WTC11 (cell line): ENCODE results near the gene CAMK2D. TPM values are rescaled to one million over a fixed set of nuclear protein-coding genes. Genes with fewer than 3 reads are reported as not detected.
A peak's percentile ranks its signal among the peaks of the same experiment; 100 is the strongest.
"Not testable (repeated sequence)": the region's sequence is repeated elsewhere in the genome, so short reads cannot be mapped to it uniquely, and the experiment has no call there.

Experiments
- ATAC-seq: fragments of 200-7000 bp; cut with Tn5 transposase; 2 replicates; pipeline ENCODE4 v1.10.0; 2021; ENCODE audit warnings: mild to moderate bottlenecking, moderate library complexity
- CTCF ChIA-PET: fragments of 300-600 bp; sonication (Branson Sonifier 250); formaldehyde crosslinking; loops from one replicate; lab custom pipeline; 2021; ENCODE audit warnings: antibody characterized with exemption; lab: Charles Lee
- POLR2A ChIA-PET: fragments of 350-600 bp; sonication (Branson Sonifier 250); formaldehyde crosslinking; loops from one replicate; lab custom pipeline; 2021; ENCODE audit warnings: antibody characterized with exemption; lab: Charles Lee
- DNase-seq: peaks from one replicate; pipeline ENCODE4 v3.0.0; 2021; ENCODE audit warnings: low spot score
- H3K27ac Mint-ChIP-seq: 2 replicates; pipeline ENCODE4 v1.8.0; 2021; ENCODE audit warnings: mixed read lengths
- H3K27me3 Mint-ChIP-seq: 2 replicates; pipeline ENCODE4 v1.8.0; 2021; ENCODE audit warnings: low read depth, mild to moderate bottlenecking, moderate library complexity, mixed read lengths
- H3K36me3 Mint-ChIP-seq: 2 replicates; pipeline ENCODE4 v1.8.0; 2021; ENCODE audit warnings: mixed read lengths
- H3K4me1 Mint-ChIP-seq: 2 replicates; pipeline ENCODE4 v1.8.0; 2022; ENCODE audit warnings: mixed read lengths
- H3K4me3 Mint-ChIP-seq: 2 replicates; pipeline ENCODE4 v1.8.0; 2021; ENCODE audit warnings: mild to moderate bottlenecking, moderate library complexity, mixed read lengths
- H3K9me3 Mint-ChIP-seq: 2 replicates; pipeline ENCODE4 v1.8.0; 2021; ENCODE audit warnings: mixed read lengths
- ATF1 ChIP-seq: sonication (generic); formaldehyde crosslinking; IDR thresholded peaks from 2 replicates; pipeline ENCODE4 v1.8.1; 2023; ENCODE audit warnings: mild to moderate bottlenecking, moderate library complexity, missing genetic modification reagents
- CREM ChIP-seq: sonication (generic); formaldehyde crosslinking; IDR thresholded peaks from 2 replicates; pipeline ENCODE4 v1.8.1; 2022; ENCODE audit warnings: mild to moderate bottlenecking, missing genetic modification reagents, moderate library complexity
- E2F4 ChIP-seq: sonication (generic); formaldehyde crosslinking; IDR thresholded peaks from 2 replicates; pipeline ENCODE4 v1.8.1; 2022; ENCODE audit warnings: low read depth, mild to moderate bottlenecking, moderate library complexity, missing genetic modification reagents, borderline replicate concordance
- FOXK1 ChIP-seq: sonication (generic); formaldehyde crosslinking; IDR thresholded peaks from 2 replicates; pipeline ENCODE4 v1.8.0; 2022; ENCODE audit warnings: mild to moderate bottlenecking, moderate library complexity, missing genetic modification reagents
- GTF2I ChIP-seq: fragments of 250-450 bp; sonication (Bioruptor Pico); conservative IDR thresholded peaks from 2 replicates; pipeline ENCODE4 v1.4.0; 2021; ENCODE audit warnings: mild to moderate bottlenecking
- HMGA2 ChIP-seq: fragments of 250-450 bp; sonication (Bioruptor Pico); IDR thresholded peaks from 2 replicates; pipeline ENCODE4 v1.4.0; 2021; ENCODE audit warnings: mild to moderate bottlenecking, moderate library complexity
- IRF2 ChIP-seq: sonication (generic); formaldehyde crosslinking; IDR thresholded peaks from 2 replicates; pipeline ENCODE4 v1.8.0; 2022; ENCODE audit warnings: low read depth, missing genetic modification reagents, borderline replicate concordance
- JUN ChIP-seq: sonication (generic); formaldehyde crosslinking; IDR thresholded peaks from 2 replicates; pipeline ENCODE4 v1.8.0; 2023; ENCODE audit warnings: mild to moderate bottlenecking, missing genetic modification reagents
- NR3C1 ChIP-seq: sonication (generic); formaldehyde crosslinking; conservative IDR thresholded peaks from 2 replicates; pipeline ENCODE4 v1.8.1; 2023; ENCODE audit warnings: low read depth, mild to moderate bottlenecking, missing genetic modification reagents
- RORB ChIP-seq: fragments of 250-450 bp; sonication (Bioruptor Pico); IDR thresholded peaks from 2 replicates; pipeline ENCODE4 v1.9.0; 2021; ENCODE audit warnings: mild to moderate bottlenecking
- TEAD1 ChIP-seq: sonication (generic); formaldehyde crosslinking; IDR thresholded peaks from 2 replicates; pipeline ENCODE4 v1.8.0; 2022; ENCODE audit warnings: mild to moderate bottlenecking, missing genetic modification reagents
- TP53 ChIP-seq: sonication (generic); formaldehyde crosslinking; IDR thresholded peaks from 2 replicates; pipeline ENCODE4 v1.8.1; 2023; ENCODE audit warnings: mild to moderate bottlenecking, missing genetic modification reagents
- ZNF416 ChIP-seq: fragments of 250-450 bp; sonication (Bioruptor Pico); IDR thresholded peaks from 2 replicates; pipeline ENCODE4 v1.9.0; 2021; ENCODE audit warnings: mild to moderate bottlenecking, inconsistent platforms
- total RNA-seq: library from RNA; stranded (reverse); gene quantifications from 3 replicates; pipeline ENCODE4 v1.2.3, GENCODE V29; 2021
- TF ChIP-seq, protein P1 (sequence below): sonication (generic); formaldehyde crosslinking; IDR thresholded peaks from 2 replicates; pipeline ENCODE4 v1.8.0; 2023; ENCODE audit warnings: missing genetic modification reagents, mild to moderate bottlenecking, borderline replicate concordance
- TF ChIP-seq, protein P2 (sequence below): sonication (generic); formaldehyde crosslinking; IDR thresholded peaks from 2 replicates; pipeline ENCODE4 v1.8.0; 2022; ENCODE audit warnings: mild to moderate bottlenecking, missing genetic modification reagents
- TF ChIP-seq, protein P3 (sequence below): sonication (generic); formaldehyde crosslinking; IDR thresholded peaks from 2 replicates; pipeline ENCODE4 v1.8.1; 2023; ENCODE audit warnings: mild to moderate bottlenecking, missing genetic modification reagents, moderate library complexity
- TF ChIP-seq, protein P4 (sequence below): sonication (generic); formaldehyde crosslinking; IDR thresholded peaks from 2 replicates; pipeline ENCODE4 v1.8.0; 2022; ENCODE audit warnings: mild to moderate bottlenecking, missing genetic modification reagents
- TF ChIP-seq, protein P5 (sequence below): sonication (generic); formaldehyde crosslinking; IDR thresholded peaks from 2 replicates; pipeline ENCODE4 v1.8.1; 2023; ENCODE audit warnings: mild to moderate bottlenecking, missing genetic modification reagents

Gene CAMK2D
- total RNA-seq, 1 experiment from 2014 or later: 16.5 TPM

GRCh38 chr4:113764720-113765264 is 3.3 kb upstream of the CAMK2D start:
- H3K27me3 Mint-ChIP-seq: peaks cover 11% of the 10 kb centered on the region
- H3K27ac Mint-ChIP-seq: no peak overlapping the region
- TF ChIP-seq CREM (no peak), RORB (CRISPR knock-in tag) (no peak)
- ChIA-PET CTCF (no interaction called here), POLR2A (no interaction called here)
- no peak for DNase-seq
- H3K4me3 Mint-ChIP-seq: no peak overlapping the region
- H3K36me3 Mint-ChIP-seq: no peaks in the 10 kb centered on the region
- H3K9me3 Mint-ChIP-seq: no peaks in the 10 kb centered on the region
- ATAC-seq: no peak
- H3K4me1 Mint-ChIP-seq: peaks cover 18% of the 10 kb centered on the region

DNA sequence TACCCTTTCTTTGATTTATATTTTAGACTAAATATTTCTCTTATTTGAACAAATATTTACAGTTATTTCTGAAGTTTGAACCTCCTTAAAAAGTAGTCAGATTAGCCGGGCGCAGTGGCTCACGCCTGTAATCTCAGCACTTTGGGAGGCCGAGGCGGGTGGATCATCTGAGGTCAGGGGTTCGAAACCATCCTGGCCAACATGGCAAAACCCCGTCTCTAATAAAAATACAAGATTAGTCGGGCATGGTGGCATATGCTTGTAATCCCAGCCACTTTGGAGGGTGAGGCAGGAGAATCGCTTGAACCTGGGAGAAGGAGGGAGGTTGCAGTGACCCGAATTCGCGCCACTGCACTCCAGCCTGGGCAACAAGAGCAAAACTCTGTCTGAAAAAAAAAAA is 2.4 kb upstream of the CAMK2D start:
- H3K4me3 Mint-ChIP-seq, POLR2A ChIA-PET, H3K36me3 Mint-ChIP-seq, ATAC-seq, DNase-seq, H3K9me3 Mint-ChIP-seq, H3K27ac Mint-ChIP-seq, CTCF ChIA-PET: not testable (repeated sequence)
- Mint-ChIP-seq H3K4me1 (peaks cover 21% of the 10 kb centered on the region), H3K27me3 (peaks cover 15% of the 10 kb centered on the region)
- 0 out of 2 replicates have a peak, but pooled peaks have one; percentile 22 for TF ChIP-seq HMGA2 (CRISPR knock-in tag)

DNA sequence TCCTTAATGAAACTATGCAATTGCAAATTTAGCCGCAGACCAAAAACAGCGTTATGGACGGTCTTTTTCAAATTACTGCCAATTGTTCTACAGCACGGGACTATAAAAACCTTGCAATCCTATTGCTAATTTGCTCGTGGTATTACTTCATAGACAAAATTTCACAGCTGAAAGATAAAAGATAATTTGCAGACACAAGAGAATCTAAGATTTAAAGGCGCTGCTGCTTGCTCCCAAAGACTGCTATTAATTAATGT is 1.4 kb upstream of the CAMK2D start:
- POLR2A ChIA-PET: no interaction called here

GRCh38 chr4:113762186-113763028 is 869 bp upstream of the CAMK2D start:
- POLR2A ChIA-PET: interaction anchor here (0.6 kb wide), 1 partner anchor 30 kb away, joined by 3 read pairs; no protein-coding TSS in a partner anchor
- CTCF ChIA-PET: no interaction called here
- peak overlapping the region; percentile 99 for H3K27ac Mint-ChIP-seq
- TF ChIP-seq ATF1 (CRISPR knock-in tag): no peak
- TF ChIP-seq JUN (CRISPR knock-in tag): no peak
- TF ChIP-seq GTF2I: no peak
- TF ChIP-seq, protein P1, sequence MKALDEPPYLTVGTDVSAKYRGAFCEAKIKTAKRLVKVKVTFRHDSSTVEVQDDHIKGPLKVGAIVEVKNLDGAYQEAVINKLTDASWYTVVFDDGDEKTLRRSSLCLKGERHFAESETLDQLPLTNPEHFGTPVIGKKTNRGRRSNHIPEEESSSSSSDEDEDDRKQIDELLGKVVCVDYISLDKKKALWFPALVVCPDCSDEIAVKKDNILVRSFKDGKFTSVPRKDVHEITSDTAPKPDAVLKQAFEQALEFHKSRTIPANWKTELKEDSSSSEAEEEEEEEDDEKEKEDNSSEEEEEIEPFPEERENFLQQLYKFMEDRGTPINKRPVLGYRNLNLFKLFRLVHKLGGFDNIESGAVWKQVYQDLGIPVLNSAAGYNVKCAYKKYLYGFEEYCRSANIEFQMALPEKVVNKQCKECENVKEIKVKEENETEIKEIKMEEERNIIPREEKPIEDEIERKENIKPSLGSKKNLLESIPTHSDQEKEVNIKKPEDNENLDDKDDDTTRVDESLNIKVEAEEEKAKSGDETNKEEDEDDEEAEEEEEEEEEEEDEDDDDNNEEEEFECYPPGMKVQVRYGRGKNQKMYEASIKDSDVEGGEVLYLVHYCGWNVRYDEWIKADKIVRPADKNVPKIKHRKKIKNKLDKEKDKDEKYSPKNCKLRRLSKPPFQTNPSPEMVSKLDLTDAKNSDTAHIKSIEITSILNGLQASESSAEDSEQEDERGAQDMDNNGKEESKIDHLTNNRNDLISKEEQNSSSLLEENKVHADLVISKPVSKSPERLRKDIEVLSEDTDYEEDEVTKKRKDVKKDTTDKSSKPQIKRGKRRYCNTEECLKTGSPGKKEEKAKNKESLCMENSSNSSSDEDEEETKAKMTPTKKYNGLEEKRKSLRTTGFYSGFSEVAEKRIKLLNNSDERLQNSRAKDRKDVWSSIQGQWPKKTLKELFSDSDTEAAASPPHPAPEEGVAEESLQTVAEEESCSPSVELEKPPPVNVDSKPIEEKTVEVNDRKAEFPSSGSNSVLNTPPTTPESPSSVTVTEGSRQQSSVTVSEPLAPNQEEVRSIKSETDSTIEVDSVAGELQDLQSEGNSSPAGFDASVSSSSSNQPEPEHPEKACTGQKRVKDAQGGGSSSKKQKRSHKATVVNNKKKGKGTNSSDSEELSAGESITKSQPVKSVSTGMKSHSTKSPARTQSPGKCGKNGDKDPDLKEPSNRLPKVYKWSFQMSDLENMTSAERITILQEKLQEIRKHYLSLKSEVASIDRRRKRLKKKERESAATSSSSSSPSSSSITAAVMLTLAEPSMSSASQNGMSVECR (CRISPR knock-in tag): 0 out of 2 replicates have a peak, but pooled peaks have one; percentile 28
- no peak for TF ChIP-seq FOXK1 (CRISPR knock-in tag)
- no peak for TF ChIP-seq IRF2 (CRISPR knock-in tag)
- TF ChIP-seq, protein P2, sequence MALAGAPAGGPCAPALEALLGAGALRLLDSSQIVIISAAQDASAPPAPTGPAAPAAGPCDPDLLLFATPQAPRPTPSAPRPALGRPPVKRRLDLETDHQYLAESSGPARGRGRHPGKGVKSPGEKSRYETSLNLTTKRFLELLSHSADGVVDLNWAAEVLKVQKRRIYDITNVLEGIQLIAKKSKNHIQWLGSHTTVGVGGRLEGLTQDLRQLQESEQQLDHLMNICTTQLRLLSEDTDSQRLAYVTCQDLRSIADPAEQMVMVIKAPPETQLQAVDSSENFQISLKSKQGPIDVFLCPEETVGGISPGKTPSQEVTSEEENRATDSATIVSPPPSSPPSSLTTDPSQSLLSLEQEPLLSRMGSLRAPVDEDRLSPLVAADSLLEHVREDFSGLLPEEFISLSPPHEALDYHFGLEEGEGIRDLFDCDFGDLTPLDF (CRISPR knock-in tag): no peak
- TF ChIP-seq TEAD1: 0 out of 2 replicates have a peak, but pooled peaks have one; percentile 1
- TF ChIP-seq E2F4 (CRISPR knock-in tag): no peak
- no peak for TF ChIP-seq NR3C1 (CRISPR knock-in tag)
- TF ChIP-seq, protein P3, sequence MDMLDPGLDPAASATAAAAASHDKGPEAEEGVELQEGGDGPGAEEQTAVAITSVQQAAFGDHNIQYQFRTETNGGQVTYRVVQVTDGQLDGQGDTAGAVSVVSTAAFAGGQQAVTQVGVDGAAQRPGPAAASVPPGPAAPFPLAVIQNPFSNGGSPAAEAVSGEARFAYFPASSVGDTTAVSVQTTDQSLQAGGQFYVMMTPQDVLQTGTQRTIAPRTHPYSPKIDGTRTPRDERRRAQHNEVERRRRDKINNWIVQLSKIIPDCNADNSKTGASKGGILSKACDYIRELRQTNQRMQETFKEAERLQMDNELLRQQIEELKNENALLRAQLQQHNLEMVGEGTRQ (CRISPR knock-in tag): peak; percentile 98
- TF ChIP-seq, protein P4, sequence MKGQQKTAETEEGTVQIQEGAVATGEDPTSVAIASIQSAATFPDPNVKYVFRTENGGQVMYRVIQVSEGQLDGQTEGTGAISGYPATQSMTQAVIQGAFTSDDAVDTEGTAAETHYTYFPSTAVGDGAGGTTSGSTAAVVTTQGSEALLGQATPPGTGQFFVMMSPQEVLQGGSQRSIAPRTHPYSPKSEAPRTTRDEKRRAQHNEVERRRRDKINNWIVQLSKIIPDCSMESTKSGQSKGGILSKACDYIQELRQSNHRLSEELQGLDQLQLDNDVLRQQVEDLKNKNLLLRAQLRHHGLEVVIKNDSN (CRISPR knock-in tag): peak; percentile 97
- TF ChIP-seq, protein P5, sequence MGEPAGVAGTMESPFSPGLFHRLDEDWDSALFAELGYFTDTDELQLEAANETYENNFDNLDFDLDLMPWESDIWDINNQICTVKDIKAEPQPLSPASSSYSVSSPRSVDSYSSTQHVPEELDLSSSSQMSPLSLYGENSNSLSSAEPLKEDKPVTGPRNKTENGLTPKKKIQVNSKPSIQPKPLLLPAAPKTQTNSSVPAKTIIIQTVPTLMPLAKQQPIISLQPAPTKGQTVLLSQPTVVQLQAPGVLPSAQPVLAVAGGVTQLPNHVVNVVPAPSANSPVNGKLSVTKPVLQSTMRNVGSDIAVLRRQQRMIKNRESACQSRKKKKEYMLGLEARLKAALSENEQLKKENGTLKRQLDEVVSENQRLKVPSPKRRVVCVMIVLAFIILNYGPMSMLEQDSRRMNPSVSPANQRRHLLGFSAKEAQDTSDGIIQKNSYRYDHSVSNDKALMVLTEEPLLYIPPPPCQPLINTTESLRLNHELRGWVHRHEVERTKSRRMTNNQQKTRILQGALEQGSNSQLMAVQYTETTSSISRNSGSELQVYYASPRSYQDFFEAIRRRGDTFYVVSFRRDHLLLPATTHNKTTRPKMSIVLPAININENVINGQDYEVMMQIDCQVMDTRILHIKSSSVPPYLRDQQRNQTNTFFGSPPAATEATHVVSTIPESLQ (CRISPR knock-in tag): no peak

More for the DNA sequence above, 1.4 kb upstream of the CAMK2D start:
- no peak for DNase-seq
- Mint-ChIP-seq H3K27me3 (peaks cover 22% of the 10 kb centered on the region), H3K4me1 (peaks cover 25% of the 10 kb centered on the region), H3K36me3 (no peaks in the 10 kb centered on the region), H3K9me3 (no peaks in the 10 kb centered on the region), H3K4me3 (peak overlapping the region; percentile 92), H3K27ac (peak overlapping the region; percentile 99)
- TF ChIP-seq RORB (CRISPR knock-in tag): no peak
- 0 out of 2 replicates have a peak, but pooled peaks have one; percentile 12 for TF ChIP-seq CREM
- TF ChIP-seq TP53: no peak
- TF ChIP-seq GTF2I: no peak
- no peak for TF ChIP-seq ZNF416 (CRISPR knock-in tag)
- no peak for ATAC-seq
- CTCF ChIA-PET: no interaction called here

More at GRCh38 chr4:113762186-113763028, 869 bp upstream of the CAMK2D start:
- Mint-ChIP-seq H3K4me1 (peaks cover 30% of the 10 kb centered on the region), H3K4me3 (peak overlapping the region; percentile 92), H3K36me3 (no peaks in the 10 kb centered on the region), H3K27me3 (peaks cover 22% of the 10 kb centered on the region), H3K9me3 (no peaks in the 10 kb centered on the region)
- ATAC-seq (peak; percentile 74), DNase-seq (peak; percentile 98)
